Osteocyte (in vitro differentiated cells): ENCODE results near the gene CFAP46. TPM values are rescaled to one million over a fixed set of nuclear protein-coding genes. Genes with fewer than 3 reads are reported as not detected.

Source experiments
- DNase-seq: peaks from one replicate; pipeline ENCODE4 v3.0.0; 2021; ENCODE audit warnings: mixed read lengths; ENCODE audit not compliant: unreplicated experiment; ENCODE audit errors: extremely low spot score
- H3K27ac Mint-ChIP-seq: one replicate; pipeline ENCODE4 v1.8.0; 2021; ENCODE audit warnings: mild to moderate bottlenecking, mixed read lengths; ENCODE audit not compliant: unreplicated experiment
- H3K27me3 Mint-ChIP-seq: one replicate; pipeline ENCODE4 v1.8.0; 2021; ENCODE audit warnings: mixed read lengths; ENCODE audit not compliant: unreplicated experiment
- H3K36me3 Mint-ChIP-seq: one replicate; pipeline ENCODE4 v1.8.0; 2021; ENCODE audit warnings: mixed read lengths; ENCODE audit not compliant: unreplicated experiment
- H3K4me1 Mint-ChIP-seq: one replicate; pipeline ENCODE4 v1.8.0; 2021; ENCODE audit warnings: mixed read lengths; ENCODE audit not compliant: unreplicated experiment
- H3K4me3 Mint-ChIP-seq: one replicate; pipeline ENCODE4 v1.8.0; 2021; ENCODE audit warnings: mild to moderate bottlenecking, moderate library complexity, mixed read lengths; ENCODE audit not compliant: unreplicated experiment
- H3K9me3 Mint-ChIP-seq: one replicate; pipeline ENCODE4 v1.8.0; 2021; ENCODE audit warnings: mixed read lengths; ENCODE audit not compliant: unreplicated experiment
- CTCF ChIP-seq: fragments of 200-600 bp; sonication (generic); IDR thresholded peaks from 2 replicates; pipeline ENCODE4 v1.5.0; 2021; ENCODE audit warnings: antibody characterized with exemption, mild to moderate bottlenecking, moderate library complexity
- total RNA-seq: library from RNA; stranded (reverse); gene quantifications from 2 replicates; pipeline ENCODE4 v1.2.1, GENCODE V29; 2021

CFAP46 gene
- total RNA-seq, 1 donor from 2014 or later: 0.56 TPM

GRCh38 chr10:132810807-132811700 is 131.3 kb downstream of the CFAP46 start:
- no peak for TF ChIP-seq CTCF
- H3K36me3 Mint-ChIP-seq: no peaks in the 10 kb centered on the region
- H3K4me1 Mint-ChIP-seq: no peaks in the 10 kb centered on the region

GRCh38 chr10:132810141-132810806 is 132.1 kb downstream of the CFAP46 start:
- Mint-ChIP-seq H3K4me1 (no peaks in the 10 kb centered on the region), H3K27ac (no peak overlapping the region), H3K4me3 (no peak overlapping the region), H3K27me3 (peaks cover 6% of the 10 kb centered on the region), H3K36me3 (no peaks in the 10 kb centered on the region), H3K9me3 (no peaks in the 10 kb centered on the region)
- DNase-seq: no peak
- TF ChIP-seq CTCF: no peak

More at GRCh38 chr10:132810807-132811700, 131.3 kb downstream of the CFAP46 start:
- H3K4me3 Mint-ChIP-seq: no peak overlapping the region
- H3K9me3 Mint-ChIP-seq: no peaks in the 10 kb centered on the region
- H3K27me3 Mint-ChIP-seq: peaks cover 11% of the 10 kb centered on the region
- H3K27ac Mint-ChIP-seq: no peak overlapping the region
- no peak for DNase-seq

GRCh38 chr10:132809232-132810140 is 132.9 kb downstream of the CFAP46 start:
- Mint-ChIP-seq H3K4me1 (no peaks in the 10 kb centered on the region), H3K27ac (no peak overlapping the region), H3K27me3 (peaks cover 2% of the 10 kb centered on the region), H3K9me3 (no peaks in the 10 kb centered on the region), H3K4me3 (no peak overlapping the region), H3K36me3 (no peaks in the 10 kb centered on the region)
- DNase-seq: no peak
- no peak for TF ChIP-seq CTCF

GRCh38 chr10:132808383-132809231 is 133.8 kb downstream of the CFAP46 start:
- Mint-ChIP-seq H3K27ac (no peak overlapping the region), H3K9me3 (no peaks in the 10 kb centered on the region), H3K27me3 (peaks cover 2% of the 10 kb centered on the region), H3K36me3 (no peaks in the 10 kb centered on the region), H3K4me3 (no peak overlapping the region), H3K4me1 (no peaks in the 10 kb centered on the region)
- TF ChIP-seq CTCF: no peak
- no peak for DNase-seq
